Stimulated activated CD4-positive, alpha-beta T cell treated with anti-CD3 and anti-CD28 coated beads, Interleukin-12 subunit alpha, Interleukin-12 subunit beta, amount 100 ng/mL, for 48 hours (primary cell): ENCODE measurements around the gene HGFAC.

Experiments used
- DNase-seq, 3 donors: peaks; one replicate each; pipeline ENCODE4 v3.0.0-alpha.2; 2020; ENCODE audit warnings: low read depth in 2 of 3, low spot score in 1 of 3

The HGFAC gene

DNA sequence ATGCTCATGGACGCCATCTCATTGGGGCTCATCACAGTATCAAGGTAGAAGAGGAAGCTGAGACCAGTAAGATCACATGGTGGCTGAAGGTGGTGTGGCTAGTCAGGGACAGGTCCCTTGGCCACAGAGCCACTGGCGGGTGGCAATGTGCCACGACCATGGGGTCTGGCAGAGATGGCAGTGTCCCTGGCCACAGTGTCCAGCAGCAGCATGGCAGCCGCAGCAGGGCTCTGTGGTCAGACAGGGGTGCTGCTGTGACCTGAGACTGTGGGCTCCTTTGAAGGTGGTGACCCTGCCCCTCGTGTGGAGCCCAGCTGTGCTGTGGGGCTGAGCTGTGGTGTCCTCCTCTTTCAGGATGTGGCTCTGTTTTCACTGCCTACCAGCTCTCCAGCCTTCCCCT is 19.2 kb downstream of the HGFAC start:
- DNase-seq = no peak

DNA sequence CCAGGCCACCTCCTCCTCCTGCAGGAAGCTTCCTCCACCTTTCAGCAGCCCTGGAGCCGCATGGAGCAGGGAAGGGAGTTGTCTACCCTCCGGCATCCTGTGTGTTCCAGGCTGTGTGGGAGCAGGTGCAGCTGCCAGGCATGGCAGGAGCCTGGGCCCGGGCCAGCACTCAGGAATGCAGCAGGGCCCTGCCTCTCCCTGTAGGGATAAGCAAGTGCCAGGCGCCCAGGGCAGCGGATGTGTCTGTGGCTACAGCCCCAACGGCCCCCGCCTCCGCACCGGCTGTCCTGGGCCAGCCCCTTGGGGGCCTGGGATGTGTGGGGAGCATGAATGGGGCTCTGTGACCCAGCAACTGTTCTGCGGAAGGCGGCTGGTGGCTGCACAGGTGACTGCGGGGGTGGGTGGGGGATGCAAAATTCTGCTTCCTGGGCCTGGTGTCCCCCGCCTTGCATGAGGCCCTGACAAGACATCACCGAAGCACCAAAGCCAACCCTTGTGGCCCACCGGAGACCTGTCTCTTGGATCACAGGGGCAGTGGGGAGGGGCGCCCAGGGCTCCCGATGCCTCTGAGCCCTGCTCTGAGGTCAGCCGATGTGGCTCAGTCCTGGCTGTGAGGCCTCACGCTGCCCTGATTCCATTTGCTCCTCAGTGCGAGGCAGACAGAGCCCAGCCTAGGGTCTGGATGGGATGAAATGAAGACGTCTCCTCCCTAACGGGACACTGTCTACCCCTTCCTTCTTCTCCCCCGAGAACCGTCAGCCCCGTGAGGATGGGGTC is 19.9 kb downstream of the HGFAC start:
- DNase-seq = no peak

DNA sequence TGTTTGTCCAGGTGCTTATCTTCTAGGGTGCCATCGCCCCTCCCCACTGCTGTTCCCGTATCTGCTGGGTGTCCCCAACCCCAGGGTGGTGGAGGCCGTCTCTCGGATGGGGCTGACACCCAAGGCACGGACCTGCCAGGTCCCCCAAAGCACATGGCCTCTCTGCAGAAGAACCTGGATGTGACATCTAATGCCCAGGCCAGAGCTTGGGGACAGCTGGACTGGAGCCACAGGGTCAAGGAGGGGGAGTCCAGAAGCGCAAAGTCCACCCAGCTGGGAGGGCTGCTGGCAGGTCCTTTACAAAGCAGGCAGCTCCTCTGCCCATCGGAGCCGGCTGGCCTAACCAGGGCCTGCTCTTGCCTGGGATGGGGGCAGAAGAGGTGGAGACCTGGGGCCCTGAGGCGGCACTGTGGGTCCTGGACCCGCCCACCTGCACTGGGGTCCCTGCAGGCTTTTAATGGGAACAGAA is 20.6 kb downstream of the HGFAC start:
- no peak for DNase-seq

DNA sequence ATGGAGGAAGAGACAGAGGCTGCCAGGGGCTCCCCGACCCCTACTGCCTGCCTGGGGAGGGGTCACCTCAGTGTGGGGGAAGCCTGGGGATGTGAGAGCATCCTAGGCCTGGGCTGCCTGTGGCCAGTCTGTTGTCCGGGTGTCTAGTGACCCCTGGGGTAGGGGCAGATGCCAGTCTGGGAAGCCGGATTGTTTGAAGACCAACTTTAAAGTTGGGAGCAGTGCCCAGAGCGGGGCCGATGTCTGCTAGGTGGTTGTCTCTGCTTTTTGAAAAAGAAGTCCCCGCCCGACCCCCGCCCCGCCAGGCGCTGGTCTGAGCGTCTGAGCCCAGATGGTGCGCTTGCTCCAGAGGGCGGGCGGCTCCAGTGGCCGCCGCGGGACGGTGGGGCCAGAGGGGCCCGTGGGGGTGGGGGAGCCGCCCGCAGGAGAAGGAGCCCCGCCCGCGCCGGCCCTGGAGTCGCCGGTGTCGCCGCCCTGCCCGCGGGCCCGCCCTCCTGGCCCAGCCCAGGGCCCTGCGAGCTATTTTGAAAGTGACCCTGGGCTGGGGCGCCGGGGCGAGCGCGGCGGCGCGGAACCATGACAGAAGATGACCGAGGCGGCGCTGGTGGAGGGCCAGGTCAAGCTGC is 21.1 kb downstream of the HGFAC start, which contains the start of gene DOK7:
Gene DOK7 (plus strand): TSS at position 517 of the 626 bp plus-strand sequence. CDS start 70 bp downstream, at position 587.
- no peak for DNase-seq

DNA sequence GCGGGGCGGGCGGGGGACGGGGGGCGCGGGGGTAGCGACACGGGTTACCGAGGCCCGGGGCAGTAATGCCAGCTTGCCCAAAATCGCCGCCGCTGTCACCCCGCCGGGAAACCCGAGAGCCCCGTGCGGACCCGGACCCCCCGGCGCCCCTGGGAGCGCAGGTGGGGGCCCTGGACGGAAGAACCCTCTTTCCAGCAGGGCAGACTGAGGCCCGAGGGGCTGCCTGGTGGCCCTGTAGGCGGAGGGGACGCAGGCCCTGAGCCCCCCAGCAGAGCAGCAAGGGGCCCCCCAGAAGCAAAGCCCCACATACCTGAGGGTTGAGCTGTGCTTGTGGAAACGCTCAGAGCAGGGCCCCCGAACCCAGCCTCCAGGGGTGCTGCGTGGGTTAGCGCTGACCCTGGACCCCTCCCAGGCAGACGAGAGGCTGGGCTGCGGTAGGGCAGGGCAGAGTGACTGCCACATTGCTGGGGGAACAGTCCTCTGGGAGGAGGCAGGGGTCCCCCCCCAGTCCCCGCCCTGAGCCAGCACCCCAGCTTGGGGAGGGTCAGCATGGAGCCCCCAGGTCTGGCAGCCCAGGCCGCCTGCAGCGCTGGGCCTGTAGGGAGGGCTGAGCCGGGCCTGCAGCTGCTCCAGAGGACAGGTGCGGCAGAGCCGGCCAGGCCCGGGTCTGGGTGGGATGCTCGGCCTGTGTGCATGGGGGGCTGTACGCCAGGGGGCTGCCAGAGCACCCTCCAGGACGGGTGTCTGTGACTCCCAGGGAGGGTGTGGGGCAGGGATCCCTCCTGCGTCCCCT is 22.0 kb downstream of the HGFAC start:
- DNase-seq = no peak

DNA sequence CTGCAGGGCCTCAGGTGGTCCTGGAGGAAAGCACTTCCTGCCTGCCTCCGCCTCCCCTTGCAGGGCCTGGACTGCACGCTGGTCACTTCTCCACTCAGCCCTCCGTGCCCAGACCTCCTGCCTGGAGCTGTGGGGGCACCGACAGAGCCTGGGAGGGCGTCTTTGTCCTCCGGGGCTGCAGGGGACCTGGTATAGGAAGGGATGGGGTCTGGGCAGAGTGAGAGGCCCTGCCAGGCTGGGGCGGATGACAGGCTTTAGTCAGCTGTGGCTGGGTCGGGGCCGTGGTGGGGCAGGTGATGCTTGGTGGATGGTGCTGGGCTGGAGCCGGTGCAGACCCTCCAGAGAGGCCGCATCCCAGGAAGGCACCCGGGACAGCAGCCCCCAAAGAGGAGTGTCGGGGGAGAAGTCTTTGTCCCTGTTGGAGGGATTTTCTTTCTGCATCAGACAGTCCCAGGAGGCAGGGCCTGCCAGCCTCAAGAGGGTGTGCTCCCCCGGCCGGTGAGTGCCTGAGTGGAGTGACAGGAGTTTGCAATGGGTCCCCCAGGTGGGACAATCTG is 22.7 kb downstream of the HGFAC start:
- DNase-seq = no peak

DNA sequence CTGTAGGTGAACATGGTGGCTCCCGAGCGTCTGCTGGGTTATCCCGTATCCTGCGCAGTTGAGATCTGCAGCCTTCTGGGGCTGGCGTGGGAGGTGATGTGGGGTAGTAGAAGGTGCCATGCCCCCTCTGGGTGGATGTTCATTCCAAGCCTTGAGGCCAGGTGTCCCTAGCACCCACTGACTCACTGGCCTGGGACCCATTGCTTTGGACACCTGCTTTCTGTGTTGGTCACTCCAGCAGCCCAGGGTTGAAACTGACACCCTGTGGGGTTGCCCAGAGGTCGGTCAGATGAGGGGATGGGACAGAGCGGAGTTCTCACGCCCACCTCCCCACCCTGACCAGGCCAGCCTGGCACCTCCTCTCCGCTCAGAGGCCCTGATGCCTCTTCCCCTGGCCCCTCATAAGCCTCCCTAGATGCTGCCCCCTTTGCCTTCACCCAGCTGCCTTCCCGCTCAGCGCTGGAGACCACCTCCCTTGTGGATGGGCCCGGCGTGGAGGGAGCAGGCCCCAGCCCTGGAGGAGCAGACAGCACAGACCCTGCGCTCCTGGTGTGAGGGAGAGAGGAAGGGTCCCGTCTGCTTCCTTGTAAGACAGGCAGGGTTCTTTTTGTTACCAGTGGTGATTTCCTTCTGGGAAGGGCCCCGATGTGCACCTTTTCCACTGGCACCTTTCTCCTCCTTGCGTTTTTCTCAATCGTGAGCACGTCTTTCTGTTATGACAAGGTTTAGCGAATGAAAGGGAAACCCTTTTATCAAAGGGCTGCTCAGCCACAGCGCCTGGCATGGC is 23.3 kb downstream of the HGFAC start:
- no peak for DNase-seq

DNA sequence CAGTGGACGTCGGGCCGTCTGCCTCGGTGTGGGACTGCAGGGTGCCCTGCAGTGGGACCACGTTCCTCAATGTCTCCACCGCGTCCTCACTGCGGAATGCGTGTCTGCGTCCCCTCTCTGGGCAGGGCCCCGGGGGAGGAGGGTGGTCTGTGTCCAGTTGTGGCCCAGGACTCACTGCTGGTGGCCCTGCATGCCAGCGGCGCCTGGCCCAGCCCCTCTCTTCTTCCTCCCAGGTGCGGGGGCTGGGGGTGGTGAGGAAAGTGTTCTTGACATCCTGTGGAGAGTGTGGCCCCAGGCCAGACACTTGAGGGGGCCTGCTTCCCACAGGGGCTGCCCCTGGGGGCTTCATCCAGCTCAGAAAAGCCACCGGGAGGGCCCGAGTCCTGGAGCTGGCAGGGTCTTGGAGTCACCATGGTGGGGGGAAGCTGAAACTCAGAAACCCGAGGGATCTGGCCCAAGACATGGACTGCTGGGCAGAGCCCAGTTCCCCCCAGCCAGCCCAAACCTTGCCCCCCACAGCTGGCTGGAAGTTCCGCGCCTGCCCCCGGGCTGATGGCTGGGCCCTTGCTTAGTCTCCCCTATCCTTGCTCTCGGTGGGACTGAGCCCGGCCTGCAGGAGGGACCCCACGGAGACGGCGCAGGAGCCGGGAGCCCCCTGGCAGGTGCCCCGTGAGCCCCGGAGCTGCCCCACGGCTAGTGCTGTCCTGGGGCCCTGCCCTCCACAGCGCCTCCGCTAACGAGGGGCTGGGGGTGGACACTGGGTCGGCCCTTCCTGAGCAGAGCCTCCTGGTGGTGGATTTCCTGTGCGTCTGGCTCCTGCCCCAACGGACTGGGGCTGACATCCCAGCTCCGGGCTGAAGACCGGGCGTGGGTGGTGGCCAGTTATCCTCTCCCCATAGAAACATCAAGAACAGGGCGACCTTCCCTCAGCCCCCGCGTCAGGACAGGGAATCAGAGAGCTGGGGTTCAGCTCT is 24.2 kb downstream of the HGFAC start:
- DNase-seq = no peak

DNA sequence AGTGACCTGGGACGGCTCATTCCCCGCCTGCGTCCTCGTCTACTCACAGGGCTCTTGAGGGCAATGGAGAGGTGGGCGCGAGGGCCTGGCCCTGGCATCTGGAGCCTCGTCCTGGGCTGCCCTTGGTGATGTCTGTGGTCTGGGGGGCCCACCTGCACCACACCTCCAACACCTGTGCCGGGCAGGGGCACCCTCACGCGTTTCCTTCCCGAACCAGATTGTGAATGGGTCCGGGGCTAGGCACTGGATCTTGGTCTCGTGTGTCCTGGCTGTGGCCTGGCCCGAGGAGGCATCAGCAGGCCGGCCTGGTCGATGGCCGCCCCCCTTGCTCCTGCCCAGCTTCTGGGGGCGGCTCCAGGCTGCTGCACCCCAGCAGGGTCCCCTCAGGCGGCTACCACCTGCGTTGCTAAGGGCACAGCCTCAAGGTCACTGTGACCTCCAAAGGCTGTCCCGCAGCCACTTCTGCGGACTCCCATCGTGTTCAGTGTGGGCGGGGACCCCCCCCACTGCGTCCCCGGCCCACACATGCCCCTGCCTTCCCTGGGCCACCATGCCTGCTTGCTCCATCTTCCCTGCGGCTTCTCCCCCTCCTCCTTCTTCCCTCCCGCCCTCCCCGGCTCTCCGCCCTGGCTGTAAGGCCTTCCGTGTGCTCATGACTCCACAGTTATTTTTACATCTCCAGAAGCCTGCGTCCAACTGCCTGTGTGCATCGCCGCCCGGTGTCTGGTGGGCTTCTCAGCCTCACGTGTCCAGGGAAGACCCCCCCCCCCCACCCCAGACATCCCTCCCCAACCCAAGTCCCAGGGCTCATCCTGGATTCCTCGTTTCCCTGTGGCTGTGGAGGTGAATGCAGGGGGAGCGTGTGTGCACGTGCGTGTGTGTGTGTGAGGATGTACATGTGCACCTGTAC is 25.2 kb downstream of the HGFAC start:
- DNase-seq = no peak

DNA sequence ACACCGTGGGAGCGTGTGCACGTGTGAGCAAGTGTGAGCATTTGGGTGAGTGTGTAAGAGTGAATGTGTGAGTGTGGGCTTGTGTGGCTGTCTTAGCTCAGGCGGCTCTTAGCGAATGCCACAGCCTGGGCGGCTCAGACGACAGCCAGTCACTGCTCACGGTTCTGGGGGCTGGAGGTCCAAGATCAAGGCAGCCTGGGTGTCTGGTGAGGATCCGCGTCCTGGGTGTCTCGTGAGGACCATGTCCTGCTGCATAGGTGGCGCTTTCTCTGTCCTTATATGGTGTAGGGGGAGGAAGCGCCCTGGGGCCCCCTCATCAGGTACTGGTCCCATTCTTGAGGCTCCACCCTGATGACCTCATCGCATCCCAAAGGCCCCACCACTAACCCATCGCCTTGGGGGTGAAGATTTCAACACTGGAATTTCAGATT is 25.8 kb downstream of the HGFAC start:
- DNase-seq = no peak

DNA sequence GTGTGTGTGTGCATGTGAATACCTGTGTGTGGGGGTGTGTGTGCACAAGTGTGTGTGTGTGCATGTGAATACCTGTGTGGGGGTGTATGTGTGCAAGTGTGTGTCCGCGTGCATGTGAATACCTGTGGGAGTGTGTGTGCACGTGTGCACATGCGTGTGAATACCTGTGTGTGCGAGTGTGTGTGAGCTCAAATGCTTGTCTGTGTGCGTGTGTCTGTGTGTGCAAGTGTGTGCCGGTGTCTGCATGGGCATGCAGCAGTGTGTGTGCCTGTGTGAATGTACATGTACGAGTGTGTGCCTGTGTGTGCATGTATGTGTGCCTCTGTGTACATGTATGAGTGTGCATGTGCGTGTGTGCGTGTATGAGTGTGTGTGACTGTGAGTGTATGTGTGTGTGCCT is 26.4 kb downstream of the HGFAC start:
- no peak for DNase-seq

DNA sequence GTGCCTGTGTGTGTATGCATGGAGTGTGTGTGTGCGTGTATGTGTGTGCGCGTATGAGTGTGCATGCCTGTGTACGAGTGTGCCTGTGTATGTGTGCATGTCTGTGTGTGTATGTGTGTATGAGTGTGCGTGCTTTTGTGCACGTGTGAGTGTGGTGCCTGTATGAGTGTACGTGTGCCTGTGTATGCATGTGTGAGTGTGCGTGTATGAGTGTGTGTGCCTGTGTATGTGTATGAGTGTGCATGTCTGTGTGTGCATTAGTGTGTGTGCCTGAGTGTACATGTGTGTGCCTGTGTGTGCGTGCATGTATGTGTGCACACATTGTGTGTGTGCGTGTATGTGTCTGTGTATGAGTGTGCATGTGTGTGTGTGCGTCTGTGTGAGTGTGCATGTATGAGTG is 27.0 kb downstream of the HGFAC start:
- no peak for DNase-seq

DNA sequence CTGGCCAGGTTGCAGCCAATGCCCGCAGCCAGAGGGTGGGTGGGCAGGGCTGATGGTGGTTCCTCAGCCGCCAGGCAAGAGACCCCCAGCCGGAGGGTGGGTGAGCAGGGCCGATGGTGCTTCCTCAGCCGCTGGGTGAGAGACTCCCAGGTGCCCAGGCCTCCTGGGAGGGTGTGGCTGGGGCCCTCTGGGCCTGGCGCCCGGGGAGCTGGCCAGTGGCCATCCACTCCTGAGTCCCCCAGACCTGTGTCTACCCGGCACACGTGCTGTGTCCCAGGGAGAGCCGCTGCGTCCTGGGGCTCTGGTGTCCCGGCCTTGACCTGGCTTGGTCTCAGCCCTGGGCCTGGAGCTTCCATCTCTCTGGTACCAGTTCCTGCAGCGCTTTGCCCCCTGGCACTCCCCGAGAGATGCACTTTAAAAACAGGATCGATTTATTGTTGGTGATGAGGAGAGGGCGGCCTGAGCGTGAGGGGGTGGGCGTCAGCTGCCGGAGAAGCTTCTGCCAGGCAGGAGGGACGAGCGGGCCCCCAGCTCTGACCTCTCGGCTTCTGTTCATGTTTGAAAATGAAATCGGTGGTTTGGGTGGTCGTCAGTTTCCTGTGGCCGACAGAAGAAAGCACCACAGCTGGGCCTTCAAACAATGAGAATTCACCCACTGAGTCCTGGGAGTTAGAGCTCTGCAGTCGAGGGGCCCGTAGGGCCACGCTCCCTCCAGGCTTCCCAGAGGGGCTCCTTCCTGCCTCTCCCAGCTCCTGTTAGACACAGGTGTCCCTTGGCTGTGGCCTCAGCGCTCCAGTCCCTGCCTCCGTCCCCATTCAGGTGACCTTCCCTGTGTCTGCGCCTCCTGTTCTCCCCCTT is 27.8 kb downstream of the HGFAC start:
- DNase-seq = no peak

DNA sequence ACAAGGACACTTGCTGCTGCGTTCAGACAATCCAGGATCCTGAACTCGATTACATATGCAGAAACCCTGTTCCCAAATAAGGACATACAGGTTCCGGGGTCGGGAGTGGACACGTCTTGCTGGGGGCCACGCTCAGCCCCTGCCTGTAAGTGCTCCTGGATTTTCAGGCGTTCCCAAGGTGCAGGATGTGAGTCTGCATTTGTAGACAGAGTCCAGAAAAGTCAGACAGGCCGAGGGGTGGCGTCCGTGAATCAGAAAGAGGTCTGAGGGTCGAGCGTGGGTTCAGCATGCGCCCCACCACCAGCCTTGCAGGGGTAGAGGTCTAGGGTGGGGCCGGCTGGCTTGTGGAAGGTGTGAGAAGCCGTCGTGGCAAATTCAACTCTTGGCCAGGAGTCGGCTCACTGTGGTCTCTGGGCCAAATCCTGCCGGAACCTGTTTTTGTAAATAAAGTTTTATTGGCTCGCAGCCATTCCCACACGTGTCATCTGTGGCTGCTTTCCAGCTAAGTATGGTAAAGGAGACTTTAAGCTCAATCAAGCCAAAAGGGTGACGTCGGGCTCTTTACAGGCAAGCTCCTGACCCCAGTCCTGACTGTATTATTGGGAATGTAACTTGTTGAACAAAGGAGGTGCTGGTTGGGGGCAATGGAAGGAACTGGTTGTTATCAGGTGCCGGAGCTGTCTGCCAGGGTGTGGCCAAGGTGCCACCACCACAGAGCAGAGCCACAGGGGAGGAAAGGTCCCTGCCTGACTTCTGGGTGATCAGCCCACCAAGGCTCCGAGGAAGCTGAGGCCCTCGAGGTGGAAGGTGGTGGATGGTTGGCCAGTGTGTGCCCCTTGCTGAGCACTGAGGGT is 28.7 kb downstream of the HGFAC start:
- no peak for DNase-seq

DNA sequence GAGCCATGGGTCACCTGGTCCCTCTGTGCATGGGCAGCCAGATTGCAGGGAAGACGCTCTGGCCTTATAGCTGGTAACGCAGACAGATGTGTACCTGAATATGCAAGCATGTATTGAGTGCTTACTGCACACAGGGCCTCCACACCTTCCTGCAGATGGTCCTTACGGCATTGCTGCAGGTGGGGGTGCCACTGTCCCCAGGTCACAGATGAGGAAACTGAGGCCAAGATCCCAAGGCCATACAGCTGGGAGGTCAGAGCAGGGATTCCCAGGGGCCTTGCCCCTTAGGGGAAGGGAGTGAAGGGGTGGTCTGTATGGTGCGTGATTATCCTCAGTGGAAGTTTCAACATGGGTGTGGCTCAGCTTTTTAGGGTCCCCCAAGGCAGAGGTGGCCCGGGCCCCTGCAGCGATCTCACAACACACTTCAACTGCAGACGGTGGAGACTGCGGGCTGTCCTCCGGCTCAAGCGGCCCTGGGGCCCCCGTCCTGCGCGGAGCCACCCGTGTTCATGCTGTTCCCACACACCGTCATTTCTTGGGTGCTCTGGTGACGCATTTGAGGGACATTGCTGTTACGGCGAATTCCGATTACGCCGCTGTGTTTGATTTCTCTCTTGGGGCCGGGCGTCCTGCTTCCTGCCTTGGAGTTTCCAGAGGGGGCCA is 29.5 kb downstream of the HGFAC start:
- no peak for DNase-seq

DNA sequence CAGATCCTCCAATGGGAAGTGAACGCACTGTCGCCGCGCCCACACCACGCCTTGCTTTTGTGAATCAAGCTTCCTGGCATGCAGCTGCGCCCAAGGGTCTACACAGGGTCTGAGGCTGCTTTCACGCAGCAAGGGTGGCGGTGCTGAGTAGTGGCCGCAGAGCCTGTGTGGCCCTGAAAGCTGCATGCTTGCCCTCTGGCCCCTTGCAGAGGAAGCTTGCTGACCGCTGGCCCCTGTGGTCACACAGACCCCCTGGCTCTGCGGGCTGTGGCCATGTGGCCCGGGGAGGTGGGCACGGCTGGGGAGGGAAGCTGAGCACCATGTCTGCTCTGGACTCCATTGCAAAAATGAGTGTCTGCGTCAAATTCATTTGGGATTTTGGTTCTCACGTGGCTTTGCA is 30.1 kb downstream of the HGFAC start:
- no peak for DNase-seq
